ENCODE data around the gene SLC39A10. TPM values are rescaled to one million over a fixed set of nuclear protein-coding genes. Genes with fewer than 3 reads are reported as not detected.

The SLC39A10 gene
- total and polyA plus RNA-seq, 9 of the 15 experiments (the other 6 are each of a cell fraction or from before 2014, with no cell fraction given), result 12.5 to 40.1 (median 23.1) TPM

GRCh38 chr2:195656161-195656858 is 716 bp upstream of the SLC39A10 start (continued):
- TF ChIP-seq ELK3 (CRISPR knock-in tag; IDR thresholded peaks at IDR 0.05) (no peak), ELF1 (tag; IDR thresholded peaks at IDR 0.05) (no peak), ESRRA (IDR thresholded peaks at IDR 0.05; ENCODE audit: borderline replicate concordance, low read depth) (no peak), ZBTB40 (IDR thresholded peaks at IDR 0.05) (peak; percentile 73), ZBTB40 (CRISPR knock-in tag; IDR thresholded peaks at IDR 0.05) (no peak), POLR3A (IDR thresholded peaks at IDR 0.05; ENCODE audit: borderline replicate concordance, extremely low read depth, insufficient read depth, insufficient read length) (no peak), ELK1 (CRISPR knock-in tag; IDR thresholded peaks at IDR 0.05) (no peak), STAG1 (CRISPR knock-in tag; IDR thresholded peaks at IDR 0.05; ENCODE audit: borderline replicate concordance) (no peak), YBX1 (IDR thresholded peaks at IDR 0.05) (no peak), TCF15 (CRISPR knock-in tag; IDR thresholded peaks at IDR 0.05) (no peak), MXI1 (IDR thresholded peaks at IDR 0.05; ENCODE audit: low read depth, low read length) (no peak), RNF2 (IDR thresholded peaks at IDR 0.05) (no peak), RBM14 (IDR thresholded peaks at IDR 0.05; ENCODE audit: borderline replicate concordance, insufficient read depth, low read depth, low read length) (no peak), ZBED1 (IDR thresholded peaks at IDR 0.05) (no peak), CBFB (CRISPR knock-in tag; IDR thresholded peaks at IDR 0.05) (no peak), PHTF2 (CRISPR knock-in tag; IDR thresholded peaks at IDR 0.05) (no peak), ZNF316 (IDR thresholded peaks at IDR 0.05) (no peak), TEAD1 (CRISPR knock-in tag; IDR thresholded peaks at IDR 0.05) (no peak)

Measured in K562 (cell line).